Tongue (tissue), 2 donors: Measurements from ENCODE around the gene RAB40AL. TPM values are rescaled to one million over a fixed set of nuclear protein-coding genes. Genes with fewer than 3 reads are reported as not detected.

Experiments
- DNase-seq: peaks from one replicate; pipeline ENCODE4 v3.0.0-alpha.2; 2015
- total RNA-seq: library from RNA; depleted of rRNA; stranded (reverse); fragments of >200 nt; gene quantifications from one replicate; pipeline ENCODE4 v1.2.3, GENCODE V29; 2014

The RAB40AL gene
- total RNA-seq, 1 donor from 2014 or later, result not detected

DNA sequence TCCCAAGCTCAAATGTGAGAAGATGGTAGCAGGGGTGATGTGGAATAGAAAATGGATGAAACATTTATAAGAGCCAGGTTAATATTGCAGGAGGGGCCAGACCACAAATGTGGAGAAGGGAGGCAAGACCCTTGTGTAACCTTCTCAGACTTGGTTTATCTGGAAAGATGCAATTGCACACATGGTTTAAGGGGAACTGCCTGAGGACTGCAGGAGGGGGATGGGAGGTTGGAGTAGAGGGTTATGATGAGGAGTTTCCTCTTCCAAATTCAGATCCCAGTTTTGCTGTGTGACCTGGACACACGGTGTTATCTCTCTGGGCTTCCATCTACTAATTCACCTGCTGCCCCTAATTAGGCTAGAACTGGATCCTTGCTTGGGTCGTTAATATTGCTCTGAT lies 46.1 kb downstream of the RAB40AL start:
- DNase-seq, result no peak

- DNase-seq, result no peak
These were observed 48.1 kb downstream of the RAB40AL start for GRCh38 chrX:102985192-102985591.

Other genes starting within 250 kb of the RAB40AL start
- 48.4 TPM for gene GPRASP2, start 224.8 kb upstream of the RAB40AL start, total RNA-seq
- gene GPRASP3, start 216.5 kb upstream of the RAB40AL start, total RNA-seq, result 9.3 TPM
- gene BEX1, start 126.9 kb downstream of the RAB40AL start, total RNA-seq, result 0.51 TPM
- not detected for gene NXF3, start 155.9 kb downstream of the RAB40AL start, total RNA-seq